Transverse colon (tissue), 4 donors: ENCODE results near the gene CLASRP. TPM values are rescaled to one million over a fixed set of nuclear protein-coding genes. Genes with fewer than 3 reads are reported as not detected.

ENCODE experiments used
- DNase-seq: peaks from one replicate; pipeline ENCODE4 v3.0.0-alpha.2; 2019
- H3K27ac ChIP-seq, 4 donors: fragments of 200-600 bp; sonication (generic); 2 replicates each; pipeline ENCODE4 v1.5.1; 2016 to 2018; ENCODE audit warnings: inconsistent platforms in 4 of 4
- H3K27me3 ChIP-seq: fragments of 200-600 bp; sonication (generic); 2 replicates; pipeline ENCODE4 v1.5.1; 2017; ENCODE audit warnings: inconsistent platforms
- H3K36me3 ChIP-seq, 4 donors: fragments of 200-600 bp; sonication (generic); 2 replicates each; pipeline ENCODE4 v1.5.1; 2017 to 2019; ENCODE audit warnings: inconsistent platforms in 4 of 4
- H3K4me1 ChIP-seq, 4 donors: fragments of 200-600 bp; sonication (generic); 2 replicates each; pipeline ENCODE4 v1.5.1; 2017 to 2020; ENCODE audit warnings: inconsistent platforms in 4 of 4
- H3K4me3 ChIP-seq, 4 donors: fragments of 200-600 bp; sonication (generic); 1 replicate in 1 of 4; 2 replicates in 3 of 4; pipeline versions ENCODE4 v1.5.1 to v1.6.1; 2017 to 2019; ENCODE audit warnings: inconsistent platforms in 4 of 4
- H3K9me3 ChIP-seq, 2 donors: fragments of 200-600 bp; sonication (generic); 2 replicates each; pipeline ENCODE4 v1.5.1; 2017 to 2019; ENCODE audit warnings: inconsistent platforms in 2 of 2
- EP300 ChIP-seq: sonication (generic); formaldehyde crosslinking; IDR thresholded peaks from one replicate; pipeline ENCODE4 v1.6.1; 2017; ENCODE audit warnings: antibody characterized with exemption, low read depth
- POLR2A ChIP-seq: fragments of 450-650 bp; IDR thresholded peaks from one replicate; pipeline ENCODE4 v1.6.1; 2016; ENCODE audit warnings: antibody characterized with exemption, mild to moderate bottlenecking, moderate library complexity
- POLR2AphosphoS5 ChIP-seq, 3 donors: sonication (generic); formaldehyde crosslinking; IDR thresholded peaks; one replicate each; pipeline ENCODE4 v1.6.1; 2016; ENCODE audit warnings: antibody characterized with exemption in 3 of 3
- WGBS, 2 donors: methylation state at CpG; one replicate each; pipeline ENCODE4 v1.1.5; 2018; ENCODE audit warnings: low coverage in 1 of 2; 5-methylcytosine and 5-hydroxymethylcytosine counted together
- in situ Hi-C, 4 donors: fragments of 200-750 bp; cut with MboI; loops; one replicate each; pipeline versions ENCODE4 v1.15.0 to v1.15.1; 2017; ENCODE audit warnings: low sequenced_read_pairs in 3 of 4, low pct_ligation_motif_present in 1 of 4, low pct_unique_long_range_greater_than_20kb in 1 of 4
- intact Hi-C: fragments of 100-400 bp; cut with DNase I; formaldehyde crosslinking; loops from one replicate; pipeline ENCODE4 v1.15.1; 2023; ENCODE audit warnings: low total_unique reads
- total RNA-seq, 4 donors: library from RNA; depleted of rRNA; stranded (reverse); fragments of >200 nt; gene quantifications; one replicate each; pipeline ENCODE4 v1.1.0, GENCODE V29; 2016
- TF ChIP-seq, protein P1 (sequence below), 5 experiments: fragments of 200-600 bp in 3 of 5; fragments of 450-650 bp in 2 of 5; sonication (generic) in 3 of 5; IDR thresholded peaks; 1 replicate in 2 of 5; 2 replicates in 3 of 5; pipeline ENCODE4 v1.5.1; 2016 to 2017; ENCODE audit warnings: antibody characterized with exemption in 5 of 5, inconsistent platforms in 3 of 5, mild to moderate bottlenecking in 2 of 5, moderate library complexity in 1 of 5

The CLASRP gene
- total RNA-seq, 4 donors from 2014 or later, result 82.6 to 382 (median 100) TPM

DNA sequence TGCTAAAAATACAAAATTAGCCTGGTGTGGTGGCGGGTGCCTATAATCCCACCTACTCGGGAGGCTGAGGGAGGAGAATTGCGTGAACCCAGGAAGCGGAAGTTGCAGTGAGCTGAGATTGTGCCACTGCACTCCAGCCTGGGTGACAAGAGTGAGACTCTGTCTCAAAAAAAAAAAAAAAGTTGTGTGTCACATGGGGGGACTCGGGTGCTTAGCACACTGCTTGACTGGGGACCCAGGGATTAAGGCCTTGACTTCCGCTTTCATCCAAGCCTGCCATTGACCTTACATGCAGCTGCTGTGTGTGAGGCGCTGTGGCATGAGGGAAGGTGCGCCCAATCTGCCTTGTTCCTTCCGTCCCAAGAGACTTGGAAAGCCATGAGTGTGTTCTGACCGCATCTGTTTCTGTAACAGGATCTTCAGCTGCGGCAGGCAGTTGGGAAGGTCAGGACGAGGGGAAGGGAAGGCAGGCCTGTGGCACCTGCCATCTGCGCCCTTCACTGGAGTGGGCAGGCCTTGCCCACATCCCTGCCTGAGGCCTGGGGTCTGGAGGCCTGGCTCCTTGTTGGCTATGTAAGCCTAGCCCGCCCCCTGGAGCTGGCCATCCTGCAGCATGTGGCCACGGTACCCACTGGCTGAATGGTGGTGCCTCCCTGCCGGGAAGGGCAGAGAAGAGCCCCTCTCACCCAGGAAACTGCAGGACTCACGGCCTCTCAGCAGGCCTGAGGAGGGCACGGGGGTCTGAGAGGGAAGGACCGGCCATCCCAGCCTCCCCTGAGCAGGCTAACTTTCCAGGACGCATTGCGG is 77.2 kb downstream of the CLASRP start:
- TF ChIP-seq, protein P1, sequence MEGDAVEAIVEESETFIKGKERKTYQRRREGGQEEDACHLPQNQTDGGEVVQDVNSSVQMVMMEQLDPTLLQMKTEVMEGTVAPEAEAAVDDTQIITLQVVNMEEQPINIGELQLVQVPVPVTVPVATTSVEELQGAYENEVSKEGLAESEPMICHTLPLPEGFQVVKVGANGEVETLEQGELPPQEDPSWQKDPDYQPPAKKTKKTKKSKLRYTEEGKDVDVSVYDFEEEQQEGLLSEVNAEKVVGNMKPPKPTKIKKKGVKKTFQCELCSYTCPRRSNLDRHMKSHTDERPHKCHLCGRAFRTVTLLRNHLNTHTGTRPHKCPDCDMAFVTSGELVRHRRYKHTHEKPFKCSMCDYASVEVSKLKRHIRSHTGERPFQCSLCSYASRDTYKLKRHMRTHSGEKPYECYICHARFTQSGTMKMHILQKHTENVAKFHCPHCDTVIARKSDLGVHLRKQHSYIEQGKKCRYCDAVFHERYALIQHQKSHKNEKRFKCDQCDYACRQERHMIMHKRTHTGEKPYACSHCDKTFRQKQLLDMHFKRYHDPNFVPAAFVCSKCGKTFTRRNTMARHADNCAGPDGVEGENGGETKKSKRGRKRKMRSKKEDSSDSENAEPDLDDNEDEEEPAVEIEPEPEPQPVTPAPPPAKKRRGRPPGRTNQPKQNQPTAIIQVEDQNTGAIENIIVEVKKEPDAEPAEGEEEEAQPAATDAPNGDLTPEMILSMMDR (IDR thresholded peaks at IDR 0.05), result no peak
- TF ChIP-seq POLR2A, result no peak
- TF ChIP-seq POLR2AphosphoS5 (IDR thresholded peaks at IDR 0.05), result no peak
- no peak for TF ChIP-seq EP300
- intact Hi-C loops, result loop anchor here (5.0 kb wide), 1 partner anchor 981 kb away; no protein-coding TSS in a partner anchor

DNA sequence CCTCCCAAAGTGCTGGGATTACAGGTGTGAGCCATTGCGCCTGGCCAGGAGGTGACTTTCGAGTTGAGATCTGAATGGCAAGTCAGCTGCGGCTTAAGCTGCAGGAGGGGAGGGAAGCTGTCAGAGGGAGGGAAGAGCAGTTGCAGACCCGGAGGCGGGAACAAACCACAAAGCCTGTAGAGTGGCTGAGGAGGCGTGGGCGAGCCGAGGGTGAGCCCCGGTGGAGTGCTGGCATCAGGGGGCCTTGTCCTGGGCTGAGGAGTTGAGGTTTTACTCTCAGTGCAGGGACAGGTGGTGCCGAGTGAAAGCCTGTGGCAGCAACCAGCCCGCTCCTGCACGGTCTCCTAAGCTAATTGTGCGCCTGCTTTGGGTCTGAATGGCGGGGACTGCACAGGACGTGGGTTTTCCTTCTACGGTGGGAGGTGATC is 78.3 kb downstream of the CLASRP start:
- no peaks in the 10 kb centered on the region for H3K27me3 ChIP-seq
- no peaks in the 10 kb centered on the region for H3K9me3 ChIP-seq
- peak overlapping the region in 3 of 4 donors; percentile 48 to 69 (median 68) for H3K27ac ChIP-seq
- no peak for TF ChIP-seq EP300
- TF ChIP-seq POLR2A, result no peak
- peak in 1 of 3 donors; percentile 12 for TF ChIP-seq POLR2AphosphoS5 (IDR thresholded peaks at IDR 0.05)
- TF ChIP-seq, protein P1 (IDR thresholded peaks at IDR 0.05), result no peak
- peaks cover 19 to 69% (median 57%) of the 10 kb centered on the region in 4 donors for H3K4me1 ChIP-seq
- DNase-seq, result peak; percentile 65
- in situ Hi-C loops, result no loop called here
- H3K4me3 ChIP-seq, result no peak overlapping the region
- intact Hi-C loops, result loop anchor here (5.0 kb wide), 1 partner anchor 980 kb away; no protein-coding TSS in a partner anchor
- no peaks in the 10 kb centered on the region for H3K36me3 ChIP-seq
- 32% methylated on average over 10 of the region's 16 CpGs; no CpG with 5 or more reads in 1 of the 2 donors for WGBS, 2 donors

More for the DNA sequence above, 77.2 kb downstream of the CLASRP start:
- 88 to 95% methylated on average over 4 to 16 of the region's 21 CpGs for WGBS, 2 donors
- Histone ChIP-seq H3K9me3 (no peaks in the 10 kb centered on the region), H3K27me3 (no peaks in the 10 kb centered on the region), H3K4me3 (no peak overlapping the region), H3K4me1 (peaks cover 21 to 70% (median 58%) of the 10 kb centered on the region in 4 donors), H3K36me3 (no peaks in the 10 kb centered on the region), H3K27ac (no peak overlapping the region)
- in situ Hi-C loops, result no loop called here
- DNase-seq, result no peak

DNA sequence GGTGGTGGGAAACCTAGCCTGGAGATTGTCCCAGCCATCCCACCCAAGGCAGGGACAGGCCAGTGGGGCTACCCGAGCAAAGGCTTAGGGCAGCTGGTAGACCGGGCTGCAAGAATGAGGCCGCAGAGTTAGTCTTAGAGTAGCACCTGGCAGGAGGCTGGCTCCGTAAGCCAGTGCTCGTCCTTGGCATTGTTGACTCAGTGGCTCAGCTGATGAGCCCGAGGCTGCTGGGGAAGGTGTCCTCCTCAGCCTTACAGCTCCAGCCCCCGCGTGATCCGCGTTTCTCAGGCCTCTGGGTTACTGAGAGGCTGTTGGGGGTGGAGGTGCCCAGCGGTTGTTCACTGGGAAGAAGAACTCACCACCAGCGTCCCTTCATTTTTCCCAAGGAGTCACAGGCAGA is 78.8 kb downstream of the CLASRP start:
- no peak for DNase-seq
- Histone ChIP-seq H3K4me1 (peaks cover 14 to 67% (median 54%) of the 10 kb centered on the region in 4 donors), H3K9me3 (no peaks in the 10 kb centered on the region), H3K4me3 (no peak overlapping the region), H3K36me3 (no peaks in the 10 kb centered on the region), H3K27me3 (no peaks in the 10 kb centered on the region), H3K27ac (peak overlapping the region; percentile 10 to 69 (median 58))
- in situ Hi-C loops, result no loop called here
- intact Hi-C loops, result loop anchor here (5.0 kb wide), 1 partner anchor 980 kb away; no protein-coding TSS in a partner anchor
- TF ChIP-seq POLR2A (no peak), POLR2AphosphoS5 (IDR thresholded peaks at IDR 0.05) (no peak), EP300 (no peak)
- TF ChIP-seq, protein P1 (IDR thresholded peaks at IDR 0.05), result no peak
- WGBS, 2 donors, result 54% methylated on average over 8 of the region's 12 CpGs; no CpG with 5 or more reads in 1 of the 2 donors

DNA sequence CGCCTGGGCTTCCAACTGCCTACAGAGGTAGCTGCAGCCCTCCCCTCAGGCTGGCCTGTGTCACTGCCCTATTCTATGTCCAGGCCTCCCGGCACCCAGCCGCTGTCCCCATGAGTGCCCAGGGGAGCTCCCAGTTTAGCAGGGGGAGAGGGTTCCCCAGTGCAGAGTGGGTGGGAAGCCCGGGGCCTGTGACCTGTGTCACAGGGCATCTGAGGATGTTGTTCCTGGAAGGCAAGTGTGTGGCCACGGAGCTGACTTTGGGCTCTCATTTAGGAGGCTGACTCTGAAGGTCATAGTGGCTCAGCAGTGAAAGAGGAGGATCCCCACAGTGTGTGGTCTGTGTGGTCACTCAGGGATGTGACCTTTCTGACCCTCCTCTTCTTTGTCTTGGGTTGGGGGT is 79.3 kb downstream of the CLASRP start:
- TF ChIP-seq POLR2AphosphoS5 (IDR thresholded peaks at IDR 0.05) (no peak), EP300 (no peak), POLR2A (no peak)
- TF ChIP-seq, protein P1 (IDR thresholded peaks at IDR 0.05), result no peak
- H3K4me1 ChIP-seq, result peaks cover 12 to 67% (median 49%) of the 10 kb centered on the region in 4 donors
- no peaks in the 10 kb centered on the region for H3K36me3 ChIP-seq
- in situ Hi-C loops (no loop called here), intact Hi-C loops (loop anchor here (5.0 kb wide), 1 partner anchor 979 kb away; no protein-coding TSS in a partner anchor)
- no peak overlapping the region for H3K4me3 ChIP-seq
- peak overlapping the region; percentile 10 to 69 (median 58) for H3K27ac ChIP-seq
- no peaks in the 10 kb centered on the region for H3K27me3 ChIP-seq
- DNase-seq, result no peak
- no peaks in the 10 kb centered on the region for H3K9me3 ChIP-seq
- 61% methylated on average over 4 of the region's 5 CpGs; no CpG with 5 or more reads in 1 of the 2 donors for WGBS, 2 donors
